Stimulated activated CD8-positive, alpha-beta memory T cell treated with anti-CD3 and anti-CD28 coated beads, Interleukin-2, amount 100 ng/mL, for 1 hour (primary cell): Measurements from ENCODE around the gene HS1BP3.

Experiments
- DNase-seq, 2 donors: peaks; one replicate each; pipeline ENCODE4 v3.0.0-alpha.2; 2020; ENCODE audit warnings: low read depth in 2 of 2

The HS1BP3 gene

GRCh38 chr2:20663196-20664070, 12.5 kb upstream of the HS1BP3 start:
- no peak for DNase-seq

GRCh38 chr2:20662308-20662937, 11.5 kb upstream of the HS1BP3 start:
- DNase-seq = no peak

- DNase-seq = peak; percentile 34 to 39
Observed at GRCh38 chr2:20661421-20662307, 10.8 kb upstream of the HS1BP3 start.

GRCh38 chr2:20660506-20661420, 9.9 kb upstream of the HS1BP3 start:
- DNase-seq = no peak

GRCh38 chr2:20657522-20658235, 6.8 kb upstream of the HS1BP3 start:
- DNase-seq = no peak

GRCh38 chr2:20656561-20656960, 5.7 kb upstream of the HS1BP3 start:
- no peak for DNase-seq

- no peak for DNase-seq
Observed at GRCh38 chr2:20654535-20654813, 3.6 kb upstream of the HS1BP3 start.

GRCh38 chr2:20653695-20654534, 3.0 kb upstream of the HS1BP3 start:
- no peak for DNase-seq

GRCh38 chr2:20652673-20653575, 2.0 kb upstream of the HS1BP3 start:
- DNase-seq = no peak

GRCh38 chr2:20652141-20652540, 1.2 kb upstream of the HS1BP3 start:
- no peak for DNase-seq

- no peak for DNase-seq
Observed at GRCh38 chr2:20651731-20652099, 817 bp upstream of the HS1BP3 start.

GRCh38 chr2:20650393-20650876, 463 bp downstream of the HS1BP3 start:
- DNase-seq = no peak

GRCh38 chr2:20649976-20650375, 922 bp downstream of the HS1BP3 start:
- DNase-seq = no peak

- DNase-seq = no peak
Observed at GRCh38 chr2:20649576-20649975, 1.3 kb downstream of the HS1BP3 start.

- no peak for DNase-seq
Observed at GRCh38 chr2:20648831-20649230, 2.1 kb downstream of the HS1BP3 start.

GRCh38 chr2:20648206-20648605, 2.7 kb downstream of the HS1BP3 start:
- DNase-seq = no peak

GRCh38 chr2:20647738-20648137, 3.2 kb downstream of the HS1BP3 start:
- DNase-seq = no peak

- no peak for DNase-seq
Observed at GRCh38 chr2:20647211-20647610, 3.7 kb downstream of the HS1BP3 start.

GRCh38 chr2:20646446-20646845, 4.5 kb downstream of the HS1BP3 start:
- no peak for DNase-seq
